Pulmonary artery endothelial cell (primary cell): ENCODE results near the gene PDK4. TPM values are rescaled to one million over a fixed set of nuclear protein-coding genes. Genes with fewer than 3 reads are reported as not detected.

Source experiments
- DNase-seq: peaks from one replicate; pipeline ENCODE4 v3.0.0-alpha.2; 2011; ENCODE audit warnings: low read depth, low spot score
- total RNA-seq: library from RNA; depleted of rRNA; stranded (reverse); fragments of >200 nt; gene quantifications from 2 replicates; pipeline ENCODE4 v1.2.3, GENCODE V29; 2014

Gene PDK4
- total RNA-seq, result 5.9 and 13.2 TPM in 2 replicates

- peak; percentile 55 for DNase-seq
Observed at GRCh38 chr7:95596198-95597063, at the start of gene PDK4. TSS of gene PDK4 (minus strand) at chr7:95596516. CDS start at chr7:95596293, 223 bp downstream.

DNA sequence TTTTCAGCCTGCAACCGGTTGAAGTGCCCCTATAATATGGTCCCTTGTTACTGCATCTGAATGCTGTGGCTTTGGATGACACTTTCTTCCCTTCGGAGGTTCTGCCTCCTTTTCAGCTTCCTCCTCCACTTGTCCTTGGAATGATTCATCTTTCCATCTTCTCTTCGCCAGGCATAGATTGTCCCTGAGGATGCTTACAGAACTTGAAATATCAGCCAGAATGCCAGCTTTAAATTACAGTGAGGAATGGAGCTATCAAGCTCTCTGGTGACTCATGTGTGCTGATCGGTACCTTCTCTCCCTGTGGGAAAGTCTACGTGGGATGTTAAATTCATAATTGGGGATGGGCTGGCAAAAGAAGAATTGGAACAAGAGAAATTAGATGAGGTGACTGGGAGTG lies 45.9 kb upstream of the PDK4 start:
- no peak for DNase-seq

- DNase-seq, result no peak
Observed at GRCh38 chr7:95636140-95636940, 40.0 kb upstream of the PDK4 start.

DNA sequence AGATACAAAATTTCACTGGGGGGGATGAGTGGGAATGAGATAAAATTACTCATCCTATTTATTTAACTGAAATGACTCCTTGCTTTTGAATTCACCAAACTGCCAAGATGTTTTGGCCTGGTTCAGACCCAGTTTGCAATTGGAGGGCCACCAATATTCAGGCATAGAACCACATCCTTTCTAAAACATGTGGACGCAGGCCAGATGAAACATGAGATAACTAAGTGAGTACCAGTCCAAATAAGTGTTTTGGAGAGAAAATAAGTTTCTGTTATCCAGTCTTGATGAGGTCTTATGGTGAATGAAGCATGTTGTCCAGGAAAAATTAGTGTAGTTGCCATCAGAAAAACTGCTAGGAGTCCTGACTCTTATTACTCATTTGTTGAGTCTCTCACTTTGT lies 36.3 kb upstream of the PDK4 start:
- DNase-seq, result no peak

DNA sequence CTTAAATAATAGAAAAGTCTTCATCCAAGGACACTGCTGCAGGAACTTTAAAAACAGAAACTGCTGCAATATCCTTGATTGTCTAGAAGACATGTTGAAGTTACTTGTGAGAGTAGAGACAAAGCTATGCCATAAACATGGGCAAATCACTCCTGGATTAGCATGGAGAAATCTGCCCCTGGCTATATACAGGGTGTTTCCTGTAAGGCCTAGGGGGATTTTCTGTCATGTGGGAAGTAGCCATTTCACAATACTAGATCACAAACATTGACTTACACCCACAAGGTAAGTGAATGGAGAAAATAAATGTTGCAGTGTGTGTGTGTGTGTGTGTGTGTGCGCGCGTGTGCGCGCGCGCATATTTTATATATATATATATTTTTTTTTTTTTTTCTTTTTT lies 35.2 kb upstream of the PDK4 start:
- DNase-seq, result no peak

DNA sequence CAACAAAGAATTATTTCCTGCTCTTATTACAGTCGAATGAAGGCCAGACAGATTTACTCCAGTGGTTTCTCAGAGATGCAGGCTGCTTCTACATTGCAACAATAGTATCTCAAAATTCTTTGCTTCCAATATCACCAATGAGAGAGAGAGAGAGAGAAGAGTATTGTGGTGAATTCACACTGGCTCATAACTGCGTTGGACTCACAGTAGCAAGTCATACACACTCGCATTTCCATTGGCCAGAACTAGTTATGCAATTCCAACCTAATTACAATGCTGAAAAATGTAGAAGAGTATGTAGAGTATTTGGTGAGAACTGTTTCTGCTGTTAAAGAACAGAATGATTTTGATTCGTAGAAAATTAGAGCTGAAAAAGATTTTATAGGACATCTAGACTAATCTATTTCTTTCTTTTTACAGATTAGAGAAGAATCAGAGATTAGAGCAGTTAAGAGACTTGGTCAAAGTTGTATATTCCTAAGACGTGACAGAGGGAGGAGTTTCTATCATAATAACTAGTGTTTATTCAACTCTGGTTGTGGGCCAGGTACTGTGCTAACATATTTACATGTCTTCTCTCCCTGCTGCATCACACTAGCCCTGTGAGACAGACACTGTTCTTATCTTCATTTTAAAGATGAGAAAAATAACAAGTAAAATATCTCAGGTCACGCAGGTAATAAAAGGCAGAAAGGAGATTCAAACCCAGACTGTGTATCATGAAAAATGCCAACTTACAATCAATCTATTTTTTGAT lies 34.6 kb upstream of the PDK4 start:
- DNase-seq, result no peak

- DNase-seq, result no peak
Observed at GRCh38 chr7:95628831-95629439, 32.6 kb upstream of the PDK4 start.

DNA sequence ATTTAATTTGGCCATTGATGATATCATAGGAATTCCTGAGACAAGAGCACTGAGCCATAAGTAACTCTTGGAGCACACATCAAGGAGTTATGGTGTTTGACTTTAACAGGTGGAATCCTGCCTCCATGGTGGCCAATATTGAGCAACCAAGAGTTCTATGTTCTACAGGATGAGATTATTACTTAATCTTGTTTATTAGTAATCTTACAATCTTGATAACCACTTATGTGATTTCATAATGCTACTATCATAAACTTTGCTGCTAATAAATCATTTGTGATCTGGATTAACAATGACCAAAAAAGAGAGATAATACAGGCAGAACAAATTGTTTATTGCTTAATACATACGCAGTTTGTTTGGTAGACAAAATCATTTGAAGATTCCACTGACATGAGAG lies 27.5 kb upstream of the PDK4 start:
- DNase-seq, result no peak

DNA sequence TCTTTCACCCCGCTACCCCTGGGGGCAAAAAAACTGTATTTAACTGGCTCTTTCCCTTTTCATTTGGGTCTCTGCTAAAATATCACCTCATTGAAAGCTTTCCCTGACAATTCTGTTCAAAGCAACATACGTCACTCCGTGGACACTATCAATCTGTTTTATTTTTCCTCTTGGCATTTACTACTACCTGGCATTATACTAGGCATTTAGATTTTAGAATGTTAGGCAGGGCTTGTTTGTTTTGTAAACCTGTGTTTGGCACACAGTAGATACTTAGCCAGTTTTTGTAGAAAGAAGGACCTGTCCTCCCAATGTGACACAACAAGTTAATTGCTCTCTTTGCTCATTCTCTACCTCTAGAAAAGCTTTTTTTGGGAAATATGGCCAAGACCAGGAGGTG lies 26.5 kb upstream of the PDK4 start:
- DNase-seq, result no peak

- DNase-seq, result no peak
Observed at GRCh38 chr7:95622001-95622549, 25.8 kb upstream of the PDK4 start.

DNA sequence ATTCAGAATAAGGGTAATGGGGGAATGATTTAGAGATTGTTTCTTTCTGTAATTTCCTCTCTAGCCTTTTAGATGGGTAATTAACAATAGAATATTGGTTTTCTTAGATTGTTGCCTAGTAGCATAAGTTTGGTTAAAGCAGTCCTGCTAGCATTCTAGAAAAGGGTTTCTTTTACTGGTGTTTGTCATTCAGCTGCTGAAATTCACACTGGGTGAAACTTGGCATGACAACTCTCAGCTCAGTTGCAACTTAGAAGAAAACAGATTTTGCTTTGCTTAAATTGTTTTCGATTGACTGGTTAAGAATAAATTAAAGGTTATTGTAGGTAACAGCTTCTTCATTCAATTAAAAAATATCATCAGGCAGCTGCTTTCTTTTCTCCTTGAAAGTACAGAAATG lies 25.1 kb upstream of the PDK4 start:
- DNase-seq, result no peak

GRCh38 chr7:95620631-95621030 lies 24.3 kb upstream of the PDK4 start:
- no peak for DNase-seq

DNA sequence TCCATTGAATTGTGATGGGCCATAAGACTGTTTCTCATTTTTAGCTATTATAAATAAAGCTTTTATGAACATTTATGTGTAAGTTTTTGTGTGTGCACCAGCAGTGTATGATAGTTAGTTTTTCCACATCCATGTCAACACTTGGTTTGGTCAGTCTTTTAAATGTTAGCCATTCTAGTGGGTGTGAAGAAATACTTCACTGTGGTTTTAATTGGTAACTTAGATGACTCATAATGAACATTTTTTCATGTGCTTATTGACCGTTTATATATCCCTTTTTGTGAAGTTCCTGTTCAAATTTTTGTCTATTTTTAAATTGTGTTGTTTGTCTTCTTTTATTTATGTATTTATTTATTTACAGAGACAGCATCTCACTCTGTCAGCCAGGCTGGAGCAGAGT lies 23.6 kb upstream of the PDK4 start:
- DNase-seq, result no peak

DNA sequence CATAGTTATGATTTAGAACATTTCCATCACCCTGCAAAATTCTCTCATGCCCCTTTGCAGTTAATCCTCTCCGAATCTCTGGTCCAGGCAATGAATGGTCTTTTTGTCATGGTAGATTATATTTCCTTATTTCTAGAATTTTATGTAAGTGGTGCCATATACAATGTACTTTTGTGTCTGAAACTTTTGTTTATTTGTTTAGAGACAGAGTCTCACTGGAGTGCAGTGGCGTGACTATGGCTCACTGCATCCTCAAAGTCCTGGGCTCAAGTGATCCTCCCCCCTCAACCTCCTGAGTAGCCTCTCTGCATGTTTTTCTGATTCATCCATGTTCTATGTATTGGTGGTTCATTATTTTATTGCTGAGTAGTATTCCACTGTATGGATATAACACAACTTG lies 23.2 kb upstream of the PDK4 start:
- no peak for DNase-seq

- no peak for DNase-seq
Observed at GRCh38 chr7:95614442-95614940, 18.2 kb upstream of the PDK4 start.

DNA sequence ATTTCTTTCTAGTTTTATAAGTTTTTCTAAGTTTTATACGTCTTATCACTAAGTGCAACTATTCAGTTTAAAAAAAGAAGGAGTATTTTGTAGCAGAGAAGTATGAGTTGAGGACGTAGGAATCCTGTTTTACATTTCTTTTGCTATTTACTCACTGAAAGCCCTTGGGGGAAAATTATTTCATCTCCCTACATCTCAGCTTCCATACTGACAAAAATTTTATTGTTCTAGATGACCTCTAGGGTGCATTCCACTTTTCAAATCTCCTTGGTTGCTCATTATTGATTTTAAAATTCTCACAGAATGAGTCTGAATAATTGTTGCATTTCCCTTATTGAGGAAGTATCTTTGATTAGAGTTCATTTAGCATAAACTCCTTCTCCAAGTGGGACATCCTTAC lies 14.9 kb upstream of the PDK4 start:
- no peak for DNase-seq

- DNase-seq, result peak; percentile 35
Observed at GRCh38 chr7:95609277-95609971, 13.1 kb upstream of the PDK4 start.

- DNase-seq, result peak; percentile 87
Observed at GRCh38 chr7:95608359-95609173, 12.2 kb upstream of the PDK4 start.

DNA sequence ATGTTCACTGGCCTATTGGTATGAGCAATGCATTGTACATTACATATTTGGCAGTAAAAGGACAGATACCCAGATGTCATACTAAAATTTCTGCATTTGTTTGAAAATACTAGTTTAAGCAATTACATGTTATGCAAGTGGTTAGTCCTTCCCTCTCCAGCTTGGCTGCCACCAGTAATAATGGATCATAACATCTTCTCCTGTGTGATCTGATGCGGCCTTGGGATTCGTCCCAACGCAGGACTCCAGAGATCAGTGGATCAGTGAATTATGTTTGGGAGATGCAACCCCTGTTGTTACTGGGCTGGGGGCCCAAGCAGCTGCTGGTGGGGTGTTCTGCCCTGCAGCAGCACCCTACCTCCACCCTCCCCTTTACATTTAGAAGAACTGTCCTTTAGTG lies 11.2 kb upstream of the PDK4 start:
- no peak for DNase-seq

GRCh38 chr7:95605275-95605674 lies 9.0 kb upstream of the PDK4 start:
- DNase-seq, result no peak
